H1 (cell line): ENCODE measurements around the gene GRAMD2A. TPM values are rescaled to one million over a fixed set of nuclear protein-coding genes. Genes with fewer than 3 reads are reported as not detected.

Experiments used
- CTCF ChIA-PET: fragments of 300-600 bp; sonication (Branson Sonifier 250); formaldehyde crosslinking; loops from one replicate; lab custom pipeline; 2021; ENCODE audit not compliant: partially characterized antibody; lab: Charles Lee
- POLR2A ChIA-PET: fragments of 300-600 bp; sonication (Branson Sonifier 250); formaldehyde crosslinking; loops from one replicate; lab custom pipeline; 2021; ENCODE audit warnings: inconsistent platforms; ENCODE audit not compliant: partially characterized antibody; lab: Charles Lee
- DNase-seq, 2 experiments: peaks; one replicate each; pipeline versions ENCODE4 v3.0.0 to v3.0.0-alpha.2; 2010 to 2022; ENCODE audit warnings: low spot score in 2 of 2, low read depth in 1 of 2, mixed read lengths in 1 of 2
- FAIRE-seq: peaks from 2 replicates; lab custom pipeline; 2011; peaks lifted over from hg19 to GRCh38; lab: Jason Lieb, UNC
- H2AFZ ChIP-seq: 2 replicates; pipeline ENCODE4 v1.8.1; 2012; ENCODE audit warnings: low read length, inconsistent platforms
- H2AK5ac ChIP-seq: 2 replicates; pipeline ENCODE4 v1.6.1; 2013; ENCODE audit warnings: low read depth, low read length
- H2BK120ac ChIP-seq: replicated peaks from 2 replicates; pipeline ENCODE3; 2013; ENCODE audit warnings: low read depth, low read length, inconsistent platforms
- H2BK12ac ChIP-seq: 2 replicates; pipeline ENCODE4 v1.6.1; 2013; ENCODE audit warnings: low read depth, low read length
- H2BK15ac ChIP-seq: 2 replicates; pipeline ENCODE4 v1.6.1; 2013; ENCODE audit warnings: low read length
- H2BK20ac ChIP-seq: 2 replicates; pipeline ENCODE4 v1.6.1; 2013; ENCODE audit warnings: low read length
- H2BK5ac ChIP-seq: 2 replicates; pipeline ENCODE4 v1.6.1; 2013; ENCODE audit warnings: low read depth, low read length
- H3K14ac ChIP-seq: 2 replicates; pipeline ENCODE4 v1.6.1; 2013; ENCODE audit warnings: inconsistent platforms; ENCODE audit not compliant: insufficient read length
- H3K18ac ChIP-seq: 2 replicates; pipeline ENCODE4 v1.6.1; 2013; ENCODE audit warnings: low read length; ENCODE audit errors: extremely low read depth
- H3K23ac ChIP-seq: 2 replicates; pipeline ENCODE4 v1.6.1; 2013; ENCODE audit warnings: inconsistent platforms; ENCODE audit not compliant: insufficient read length
- H3K23me2 ChIP-seq: 2 replicates; pipeline ENCODE4 v1.6.1; 2013; ENCODE audit warnings: low read depth, low read length
- H3K27ac ChIP-seq: 2 replicates; pipeline ENCODE4 v1.6.1; 2011; ENCODE audit warnings: low read depth, low read length, inconsistent platforms
- H3K27me3 ChIP-seq, 4 experiments: replicated peaks in 1 of 4; 1 replicate in 1 of 4; 2 replicates in 3 of 4; pipeline versions ENCODE4 v1.6.1 to v1.8.1; 2011 to 2013; ENCODE audit warnings: low read length in 3 of 4, mild to moderate bottlenecking in 3 of 4, inconsistent platforms in 2 of 4, mixed read lengths in 2 of 4, moderate library complexity in 1 of 4; ENCODE audit not compliant: control insufficient read depth in 3 of 4, insufficient read depth in 3 of 4; ENCODE audit errors: extremely low read depth in 1 of 4
- H3K36me3 ChIP-seq, 4 experiments: 2 replicates each; pipeline versions ENCODE4 v1.6.1 to v1.8.1; 2011 to 2013; ENCODE audit warnings: mild to moderate bottlenecking in 4 of 4, low read length in 3 of 4, moderate library complexity in 2 of 4, control low read depth in 1 of 4, inconsistent platforms in 1 of 4; ENCODE audit not compliant: insufficient read depth in 4 of 4, control insufficient read depth in 2 of 4
- H3K4ac ChIP-seq: replicated peaks from 2 replicates; pipeline ENCODE3; 2013; ENCODE audit warnings: low read length, low read depth, mixed read lengths, inconsistent platforms; ENCODE audit not compliant: insufficient read length
- H3K4me1 ChIP-seq, 4 experiments: replicated peaks in 1 of 4; 1 replicate in 1 of 4; 2 replicates in 3 of 4; pipeline versions ENCODE4 v1.6.1 to v1.8.1; 2011 to 2013; ENCODE audit warnings: low read length in 3 of 4, inconsistent platforms in 2 of 4, mixed read lengths in 1 of 4; ENCODE audit not compliant: insufficient read depth in 4 of 4, control insufficient read depth in 3 of 4
- H3K4me2 ChIP-seq, 2 experiments: 2 replicates each; pipeline versions ENCODE4 v1.6.1 to v1.8.1; 2011 to 2013; ENCODE audit warnings: low read depth in 2 of 2, low read length in 2 of 2, control low read depth in 1 of 2, inconsistent platforms in 1 of 2, mild to moderate bottlenecking in 1 of 2; ENCODE audit not compliant: insufficient read depth in 1 of 2
- H3K4me3 ChIP-seq, 4 experiments: fragments of 200-600, 300-600 bp in 1 of 4; sonication (generic), shearing (Covaris generic), sonication (Bioruptor Twin) in 1 of 4; 2 replicates each; pipeline versions ENCODE4 v1.5.1 to v1.8.1; 2011 to 2016; ENCODE audit warnings: low read length in 4 of 4, low read depth in 3 of 4, control low read depth in 2 of 4, inconsistent platforms in 2 of 4, mild to moderate bottlenecking in 2 of 4, mixed read lengths in 1 of 4, moderate library complexity in 1 of 4; ENCODE audit not compliant: insufficient read depth in 2 of 4; ENCODE audit errors: extremely low read depth in 1 of 4
- H3K56ac ChIP-seq: replicated peaks from 2 replicates; pipeline ENCODE3; 2013; ENCODE audit warnings: low read depth, mild to moderate bottlenecking, mixed read lengths, low read length, inconsistent platforms; ENCODE audit not compliant: insufficient read length
- H3K79me1 ChIP-seq: 2 replicates; pipeline ENCODE4 v1.6.1; 2013; ENCODE audit warnings: low read depth, low read length, control low read depth
- H3K79me2 ChIP-seq, 2 experiments: 2 replicates each; pipeline versions ENCODE4 v1.6.1 to v1.8.1; 2012 to 2013; ENCODE audit warnings: low read length in 2 of 2, mild to moderate bottlenecking in 2 of 2, inconsistent platforms in 1 of 2; ENCODE audit not compliant: insufficient read depth in 2 of 2, control insufficient read depth in 1 of 2
- H3K9ac ChIP-seq, 4 experiments: replicated peaks in 1 of 4; 1 replicate in 1 of 4; 2 replicates in 3 of 4; pipeline versions ENCODE4 v1.6.1 to v1.8.1; 2011 to 2013; ENCODE audit warnings: low read depth in 3 of 4, low read length in 3 of 4, control low read depth in 2 of 4, mild to moderate bottlenecking in 2 of 4, moderate library complexity in 2 of 4, inconsistent platforms in 1 of 4; ENCODE audit errors: extremely low read depth in 1 of 4
- H3K9me3 ChIP-seq, 2 experiments: 2 replicates each; pipeline versions ENCODE4 v1.6.1 to v1.8.1; 2012 to 2013; ENCODE audit warnings: mild to moderate bottlenecking in 2 of 2, moderate library complexity in 2 of 2, control low read depth in 1 of 2, inconsistent platforms in 1 of 2, low read depth in 1 of 2, low read length in 1 of 2, mixed read lengths in 1 of 2; ENCODE audit not compliant: insufficient read depth in 2 of 2
- H4K20me1 ChIP-seq, 2 experiments: replicated peaks in 1 of 2; 2 replicates each; pipeline versions ENCODE3 to v1.8.1; 2011 to 2013; ENCODE audit warnings: inconsistent platforms in 2 of 2, low read length in 2 of 2, mild to moderate bottlenecking in 1 of 2; ENCODE audit not compliant: insufficient read depth in 2 of 2, control insufficient read depth in 1 of 2
- H4K5ac ChIP-seq: 2 replicates; pipeline ENCODE4 v1.6.1; 2013; ENCODE audit warnings: low read length, low read depth, mixed read lengths, inconsistent platforms; ENCODE audit not compliant: insufficient read length
- H4K8ac ChIP-seq: 2 replicates; pipeline ENCODE4 v1.8.0; 2013; ENCODE audit warnings: mild to moderate bottlenecking, moderate library complexity, low read length, inconsistent platforms; ENCODE audit not compliant: insufficient read depth; ENCODE audit errors: extremely low read depth
- H4K91ac ChIP-seq: replicated peaks from 2 replicates; pipeline ENCODE3; 2013; ENCODE audit warnings: low read length, mixed read lengths, inconsistent platforms; ENCODE audit not compliant: insufficient read length
- RNF2 ChIP-seq: fragments of 200-900, 300-1000 bp; sonication (generic); IDR thresholded peaks from 2 replicates; pipeline ENCODE4 v1.7.1; 2016; ENCODE audit warnings: borderline replicate concordance, low read depth, mild to moderate bottlenecking, antibody characterized with exemption, low read length; ENCODE audit not compliant: poor library complexity, severe bottlenecking; ENCODE audit errors: missing control alignments
- WGBS, 2 experiments: shearing (Covaris generic) in 1 of 2; methylation state at CpG; one replicate each; pipeline versions ENCODE4 v1.1.6 to v1.1.7; 2013 to 2015; ENCODE audit warnings: low lambda C conversion rate in 2 of 2, mixed read lengths in 2 of 2, inconsistent platforms in 1 of 2, low coverage in 1 of 2, missing lambda C conversion rate in 1 of 2; ENCODE audit not compliant: insufficient replicate concordance in 2 of 2, insufficient coverage in 1 of 2, insufficient read length in 1 of 2; ENCODE audit errors: extremely low coverage in 1 of 2, missing lambda C conversion rate in 1 of 2; 5-methylcytosine and 5-hydroxymethylcytosine counted together
- polyA plus RNA-seq, 7 experiments: library from polyadenylated mRNA; depleted of rRNA in 3 of 7; stranded (reverse) in 5 of 7; unstranded in 2 of 7; fragments of >200 nt in 5 of 7; fragments of 200-250 nt in 2 of 7; gene quantifications; 1 replicate in 5 of 7; 2 replicates in 1 of 7; 4 replicates in 1 of 7; pipeline versions ENCODE4 v1.2.1 to v1.2.3, GENCODE V29; 2011 to 2013; ENCODE audit warnings: missing spikeins in 2 of 7, mixed read lengths in 2 of 7
- total RNA-seq: library from RNA; stranded (reverse); fragmentation: NEBNext Ultra II Directional; extraction: Animal tissue kit (Norgen Biotek cat#: 25700); gene quantifications from 2 replicates; pipeline ENCODE4 v1.2.1, GENCODE V29; 2021

The GRAMD2A gene
- total and polyA plus RNA-seq, 2 of the 8 experiments (the other 6 are each of a cell fraction or from before 2014, with no cell fraction given) = 0.57 to 1.5 TPM

DNA sequence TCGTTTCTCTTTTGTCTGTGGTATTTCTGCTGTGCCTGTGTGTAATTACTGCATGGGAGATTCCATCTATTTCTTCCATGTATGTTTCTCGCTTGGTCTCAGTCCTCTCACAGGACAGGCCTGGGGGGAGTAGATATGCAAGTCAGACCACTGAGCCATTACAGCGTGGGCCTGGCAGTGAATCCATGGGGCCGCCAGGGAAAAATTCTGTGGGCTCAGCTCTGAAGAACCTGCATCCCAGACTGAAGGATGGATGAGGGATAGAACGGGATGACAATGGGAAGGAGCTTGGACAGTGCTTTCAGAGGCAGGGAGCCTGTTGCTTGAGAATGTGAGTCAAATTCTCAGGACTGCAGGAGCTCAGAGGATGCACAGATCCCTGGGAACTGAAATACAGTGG, 24.8 kb downstream of the GRAMD2A start:
- no peak overlapping the region for H2BK15ac ChIP-seq
- no peak overlapping the region for H2AFZ ChIP-seq
- no peaks in the 10 kb centered on the region for H3K79me1 ChIP-seq
- H4K91ac ChIP-seq = no peak overlapping the region
- no peaks in the 10 kb centered on the region for H3K27me3 ChIP-seq
- H2BK5ac ChIP-seq = no peak overlapping the region
- no peak overlapping the region for H3K4me2 ChIP-seq
- H3K4me1 ChIP-seq = peaks cover 0 to 8% (median 2%) of the 10 kb centered on the region in 4 experiments; a peak in 3 of 7 replicates
- H3K36me3 ChIP-seq = no peaks in the 10 kb centered on the region
- H2BK12ac ChIP-seq = no peak overlapping the region
- no peak for DNase-seq
- H3K23ac ChIP-seq = no peak overlapping the region
- no peak overlapping the region for H2BK120ac ChIP-seq
- H2AK5ac ChIP-seq = no peak overlapping the region
- H3K79me2 ChIP-seq = no peaks in the 10 kb centered on the region
- H3K23me2 ChIP-seq = no peaks in the 10 kb centered on the region
- no peak overlapping the region for H3K14ac ChIP-seq
- no peak overlapping the region for H4K5ac ChIP-seq
- H4K20me1 ChIP-seq = no peaks in the 10 kb centered on the region
- H3K4me3 ChIP-seq = no peak overlapping the region
- FAIRE-seq = no peak
- H3K9me3 ChIP-seq = no peaks in the 10 kb centered on the region
- no peak overlapping the region for H3K18ac ChIP-seq
- no peak overlapping the region for H4K8ac ChIP-seq
- no peak overlapping the region for H2BK20ac ChIP-seq
- H3K27ac ChIP-seq = no peak overlapping the region
- ChIA-PET CTCF (interaction anchor here (1.1 to 1.4 kb wide), 3 partner anchors 11 to 27 kb away, joined by 3 to 4 read pairs (median 3); no protein-coding TSS in a partner anchor), POLR2A (no interaction called here)
- no peak overlapping the region for H3K9ac ChIP-seq
- H3K56ac ChIP-seq = no peak overlapping the region
- no peak overlapping the region for H3K4ac ChIP-seq
- 86% methylated on average over 5 of the region's 5 CpGs; no CpG with 5 or more reads in 1 of the 2 experiments for WGBS, 2 experiments
- no peak for TF ChIP-seq RNF2
